Measurements from ENCODE around the gene SNRPA. TPM values are rescaled to one million over a fixed set of nuclear protein-coding genes. Genes with fewer than 3 reads are reported as not detected.

SNRPA gene
- total RNA-seq, 4 donors from 2014 or later: 24.5 to 56.0 (median 48.2) TPM

DNA sequence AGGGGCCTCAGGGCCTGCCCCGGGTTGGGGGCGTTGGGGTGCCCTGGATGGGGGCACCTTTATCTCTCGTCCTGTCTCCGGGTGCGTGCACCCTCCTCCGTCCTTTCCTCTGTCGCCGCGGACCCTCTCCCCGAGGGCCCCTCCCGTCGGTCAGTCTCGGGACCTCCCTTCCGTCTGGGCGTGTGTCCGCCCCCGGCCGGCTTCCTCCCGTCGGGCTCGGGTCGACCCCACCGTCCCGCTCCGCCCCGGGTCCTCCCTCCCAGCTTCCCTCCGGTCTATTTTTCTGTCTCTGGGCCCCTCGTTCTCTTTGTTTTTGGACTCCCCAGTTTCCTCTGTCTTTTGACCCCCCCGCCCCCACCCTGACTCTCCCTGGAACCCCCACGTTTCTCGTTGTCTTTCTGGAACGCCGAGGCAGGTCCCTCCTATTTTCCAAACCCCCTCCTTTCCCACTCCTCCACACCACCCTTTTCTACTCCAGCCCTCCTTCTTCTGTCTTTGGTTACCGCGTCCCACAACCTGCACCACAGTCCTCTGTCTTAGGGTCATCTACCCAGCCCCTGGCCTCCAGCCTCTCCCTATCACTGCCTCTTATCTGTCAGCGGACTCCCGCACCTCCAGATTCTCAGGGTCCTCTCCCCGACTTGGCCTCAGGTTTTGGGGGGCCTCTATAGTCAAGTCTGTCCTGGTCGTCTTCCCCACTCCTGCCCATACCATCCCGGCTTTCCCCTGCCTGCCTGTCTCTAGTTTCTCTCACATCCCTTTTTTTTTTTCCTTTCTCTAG, 48.7 kb downstream of the SNRPA start:
- H3K4me3 ChIP-seq: peak overlapping the region; percentile 85 to 97
- 0 to 1% methylated on average over 32 to 35 of the region's 40 CpGs for WGBS, 2 donors (ENCODE audit: low coverage in 1 of 2)
- H3K9me3 ChIP-seq: no peaks in the 10 kb centered on the region
- peak overlapping the region; percentile 76 to 99 (median 96) for H3K27ac ChIP-seq
- TF ChIP-seq EP300 (IDR thresholded peaks at IDR 0.05) (no peak), POLR2AphosphoS5 (IDR thresholded peaks at IDR 0.05) (no peak), POLR2A (IDR thresholded peaks at IDR 0.05) (no peak)
- TF ChIP-seq, protein P1, sequence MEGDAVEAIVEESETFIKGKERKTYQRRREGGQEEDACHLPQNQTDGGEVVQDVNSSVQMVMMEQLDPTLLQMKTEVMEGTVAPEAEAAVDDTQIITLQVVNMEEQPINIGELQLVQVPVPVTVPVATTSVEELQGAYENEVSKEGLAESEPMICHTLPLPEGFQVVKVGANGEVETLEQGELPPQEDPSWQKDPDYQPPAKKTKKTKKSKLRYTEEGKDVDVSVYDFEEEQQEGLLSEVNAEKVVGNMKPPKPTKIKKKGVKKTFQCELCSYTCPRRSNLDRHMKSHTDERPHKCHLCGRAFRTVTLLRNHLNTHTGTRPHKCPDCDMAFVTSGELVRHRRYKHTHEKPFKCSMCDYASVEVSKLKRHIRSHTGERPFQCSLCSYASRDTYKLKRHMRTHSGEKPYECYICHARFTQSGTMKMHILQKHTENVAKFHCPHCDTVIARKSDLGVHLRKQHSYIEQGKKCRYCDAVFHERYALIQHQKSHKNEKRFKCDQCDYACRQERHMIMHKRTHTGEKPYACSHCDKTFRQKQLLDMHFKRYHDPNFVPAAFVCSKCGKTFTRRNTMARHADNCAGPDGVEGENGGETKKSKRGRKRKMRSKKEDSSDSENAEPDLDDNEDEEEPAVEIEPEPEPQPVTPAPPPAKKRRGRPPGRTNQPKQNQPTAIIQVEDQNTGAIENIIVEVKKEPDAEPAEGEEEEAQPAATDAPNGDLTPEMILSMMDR (IDR thresholded peaks at IDR 0.05): no peak
- ATAC-seq: no peak
- peaks cover 16 to 61% (median 48%) of the 10 kb centered on the region in 3 donors for H3K4me1 ChIP-seq
- H3K27me3 ChIP-seq: no peaks in the 10 kb centered on the region
- peaks cover 0 to 21% of the 10 kb centered on the region in 2 donors for H3K36me3 ChIP-seq

DNA sequence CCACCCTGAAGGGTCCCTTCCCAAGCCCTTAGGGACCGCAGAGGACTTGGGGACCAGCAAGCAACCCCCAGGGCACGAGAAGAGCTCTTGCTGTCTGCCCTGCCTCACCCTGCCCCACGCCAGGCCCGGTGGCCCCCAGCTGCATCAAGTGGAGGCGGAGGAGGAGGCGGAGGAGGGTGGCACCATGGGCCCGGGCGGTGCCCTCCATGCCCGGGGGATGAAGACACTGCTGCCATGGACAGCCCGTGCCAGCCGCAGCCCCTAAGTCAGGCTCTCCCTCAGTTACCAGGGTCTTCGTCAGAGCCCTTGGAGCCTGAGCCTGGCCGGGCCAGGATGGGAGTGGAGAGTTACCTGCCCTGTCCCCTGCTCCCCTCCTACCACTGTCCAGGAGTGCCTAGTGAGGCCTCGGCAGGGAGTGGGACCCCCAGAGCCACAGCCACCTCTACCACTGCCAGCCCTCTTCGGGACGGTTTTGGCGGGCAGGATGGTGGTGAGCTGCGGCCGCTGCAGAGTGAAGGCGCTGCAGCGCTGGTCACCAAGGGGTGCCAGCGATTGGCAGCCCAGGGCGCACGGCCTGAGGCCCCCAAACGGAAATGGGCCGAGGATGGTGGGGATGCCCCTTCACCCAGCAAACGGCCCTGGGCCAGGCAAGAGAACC, 49.5 kb downstream of the SNRPA start:
- H3K36me3 ChIP-seq: peaks cover 0 to 21% of the 10 kb centered on the region in 2 donors
- H3K4me1 ChIP-seq: peaks cover 16 to 69% (median 55%) of the 10 kb centered on the region in 3 donors
- H3K27me3 ChIP-seq: no peaks in the 10 kb centered on the region
- H3K4me3 ChIP-seq: peak overlapping the region; percentile 85 to 97
- H3K9me3 ChIP-seq: no peaks in the 10 kb centered on the region
- ATAC-seq: no peak
- peak overlapping the region; percentile 76 to 99 (median 96) for H3K27ac ChIP-seq
- 55% methylated on average over 4 of the region's 27 CpGs; no CpG with 5 or more reads in 1 of the 2 donors for WGBS, 2 donors (ENCODE audit: low coverage in 1 of 2)
- TF ChIP-seq, protein P1 (IDR thresholded peaks at IDR 0.05): no peak
- TF ChIP-seq EP300 (IDR thresholded peaks at IDR 0.05) (no peak), POLR2AphosphoS5 (IDR thresholded peaks at IDR 0.05) (no peak), POLR2A (IDR thresholded peaks at IDR 0.05) (no peak)

DNA sequence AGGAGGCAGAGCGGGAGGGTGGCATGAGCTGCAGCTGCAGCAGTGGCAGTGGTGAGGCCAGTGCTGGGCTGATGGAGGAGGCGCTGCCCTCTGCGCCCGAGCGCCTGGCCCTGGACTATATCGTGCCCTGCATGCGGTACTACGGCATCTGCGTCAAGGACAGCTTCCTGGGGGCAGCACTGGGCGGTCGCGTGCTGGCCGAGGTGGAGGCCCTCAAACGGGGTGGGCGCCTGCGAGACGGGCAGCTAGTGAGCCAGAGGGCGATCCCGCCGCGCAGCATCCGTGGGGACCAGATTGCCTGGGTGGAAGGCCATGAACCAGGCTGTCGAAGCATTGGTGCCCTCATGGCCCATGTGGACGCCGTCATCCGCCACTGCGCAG, 50.0 kb downstream of the SNRPA start:
- TF ChIP-seq EP300 (IDR thresholded peaks at IDR 0.05): no peak
- TF ChIP-seq POLR2A (IDR thresholded peaks at IDR 0.05): no peak
- TF ChIP-seq, protein P1 (IDR thresholded peaks at IDR 0.05): no peak
- TF ChIP-seq POLR2AphosphoS5 (IDR thresholded peaks at IDR 0.05): no peak
- H3K9me3 ChIP-seq: no peaks in the 10 kb centered on the region
- H3K4me1 ChIP-seq: peaks cover 16 to 74% (median 60%) of the 10 kb centered on the region in 3 donors
- 75% methylated on average over 15 of the region's 27 CpGs; no CpG with 5 or more reads in 1 of the 2 donors for WGBS, 2 donors (ENCODE audit: low coverage in 1 of 2)
- H3K36me3 ChIP-seq: peaks cover 0 to 19% of the 10 kb centered on the region in 2 donors
- H3K27me3 ChIP-seq: no peaks in the 10 kb centered on the region
- ATAC-seq: no peak
- peak overlapping the region in 1 of 2 donors; percentile 97 for H3K4me3 ChIP-seq
- peak overlapping the region in 3 of 4 donors; percentile 95 to 99 (median 98) for H3K27ac ChIP-seq

DNA sequence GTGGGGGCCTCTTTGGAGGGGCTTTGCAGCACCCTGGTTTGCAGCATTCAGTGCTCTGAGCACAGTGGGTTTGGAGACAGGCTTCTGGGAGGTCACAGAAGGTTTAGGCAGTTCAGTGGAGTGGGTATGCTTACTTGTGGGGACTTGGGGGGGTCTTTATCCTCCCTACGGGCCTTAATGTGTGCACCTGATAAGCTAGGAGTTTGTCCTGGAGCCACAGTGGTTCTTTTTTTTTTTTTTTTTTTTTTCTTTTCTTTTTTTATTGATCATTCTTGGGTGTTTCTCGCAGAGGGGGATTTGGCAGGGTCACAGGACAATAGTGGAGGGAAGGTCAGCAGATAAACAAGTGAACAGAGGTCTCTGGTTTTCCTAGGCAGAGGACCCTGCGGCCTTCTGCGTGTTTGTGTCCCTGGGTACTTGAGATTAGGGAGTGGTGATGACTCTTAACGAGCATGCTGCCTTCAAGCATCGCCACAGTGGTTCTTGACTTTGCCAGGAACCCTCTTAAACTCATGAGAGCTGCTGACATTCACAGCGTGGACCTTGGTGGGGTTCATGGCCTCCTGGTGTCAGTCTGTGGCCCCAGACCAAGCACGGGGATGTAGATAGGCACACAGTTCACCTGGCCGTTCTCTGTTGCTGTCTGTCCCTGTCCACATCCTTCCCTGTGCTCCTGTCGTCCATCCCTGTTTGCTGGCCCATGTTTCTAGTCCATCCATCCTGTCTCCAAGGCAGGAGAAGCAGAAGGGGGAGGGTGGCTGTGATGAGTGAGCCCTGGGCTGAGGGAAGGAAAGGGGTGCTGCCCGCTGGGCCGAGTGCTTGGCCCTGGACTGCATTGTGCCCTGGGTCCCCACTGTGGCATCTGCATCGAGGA, 50.7 kb downstream of the SNRPA start:
- peaks cover 16 to 80% (median 67%) of the 10 kb centered on the region in 3 donors for H3K4me1 ChIP-seq
- H3K36me3 ChIP-seq: peaks cover 0 to 12% of the 10 kb centered on the region in 2 donors
- H3K4me3 ChIP-seq: peak overlapping the region in 1 of 2 donors; percentile 97
- no peaks in the 10 kb centered on the region for H3K9me3 ChIP-seq
- TF ChIP-seq, protein P1 (IDR thresholded peaks at IDR 0.05): no peak
- TF ChIP-seq EP300 (IDR thresholded peaks at IDR 0.05): no peak
- TF ChIP-seq POLR2AphosphoS5 (IDR thresholded peaks at IDR 0.05): no peak
- no peak for TF ChIP-seq POLR2A (IDR thresholded peaks at IDR 0.05)
- H3K27me3 ChIP-seq: no peaks in the 10 kb centered on the region
- H3K27ac ChIP-seq: peak overlapping the region; percentile 21 to 99 (median 96)
- 25% methylated on average over 6 of the region's 13 CpGs; no CpG with 5 or more reads in 1 of the 2 donors for WGBS, 2 donors (ENCODE audit: low coverage in 1 of 2)
- ATAC-seq: no peak
